Kidney epithelial cell (primary cell): ENCODE measurements around the gene FBLN5. TPM values are rescaled to one million over a fixed set of nuclear protein-coding genes. Genes with fewer than 3 reads are reported as not detected.

ENCODE experiments used
- DNase-seq: peaks from one replicate; pipeline ENCODE4 v3.0.0-alpha.2; 2010; ENCODE audit warnings: low read depth
- H3K27me3 ChIP-seq: 2 replicates; pipeline ENCODE4 v1.6.0; 2011; ENCODE audit warnings: low read length; ENCODE audit not compliant: control insufficient read depth, insufficient read depth
- H3K36me3 ChIP-seq: 2 replicates; pipeline ENCODE4 v1.5.1; 2011; ENCODE audit warnings: low read length; ENCODE audit not compliant: control insufficient read depth, insufficient read depth
- H3K4me3 ChIP-seq: 2 replicates; pipeline ENCODE4 v1.5.1; 2011; ENCODE audit warnings: low read depth, mild to moderate bottlenecking, control low read depth, low read length
- CTCF ChIP-seq: IDR thresholded peaks from 2 replicates; pipeline ENCODE4 v1.5.1; 2011; ENCODE audit warnings: mild to moderate bottlenecking, moderate library complexity, low read length, control low read depth, inconsistent platforms; ENCODE audit not compliant: insufficient read depth, poor library complexity, severe bottlenecking
- total RNA-seq: library from RNA; depleted of rRNA; stranded (reverse); fragments of >200 nt; gene quantifications from 2 replicates; pipeline ENCODE4 v1.2.3, GENCODE V29; 2015

Gene FBLN5
- total RNA-seq, 1 donor from 2014 or later: 4.8 TPM

- H3K4me3 ChIP-seq: no peak overlapping the region
- TF ChIP-seq CTCF: no peak
- no peak for DNase-seq
- no peaks in the 10 kb centered on the region for H3K36me3 ChIP-seq
- H3K27me3 ChIP-seq: no peaks in the 10 kb centered on the region
Measured at GRCh38 chr14:91897106-91897701, 50.3 kb downstream of the FBLN5 start.

DNA sequence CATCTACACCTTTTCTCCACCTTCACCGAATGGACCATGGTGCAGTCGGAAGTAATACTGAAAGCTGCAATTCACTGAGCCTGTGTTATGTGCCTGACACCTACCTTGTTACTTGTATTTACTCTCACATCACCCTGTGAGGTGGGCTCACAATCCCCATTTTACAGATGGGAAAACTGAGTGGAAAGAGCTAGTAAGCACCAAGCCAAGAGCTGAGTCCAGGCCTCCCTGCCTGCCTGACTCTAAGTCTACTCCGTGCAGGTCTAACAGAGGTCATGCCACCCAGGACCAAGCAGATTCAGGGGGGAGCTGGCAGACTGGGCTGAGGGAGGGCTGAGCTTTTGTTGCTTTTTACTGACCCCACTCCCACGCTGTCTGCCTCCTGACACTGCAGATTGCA lies 51.1 kb downstream of the FBLN5 start:
- Histone ChIP-seq H3K36me3 (no peaks in the 10 kb centered on the region), H3K27me3 (no peaks in the 10 kb centered on the region), H3K4me3 (no peak overlapping the region)
- TF ChIP-seq CTCF: no peak
- no peak for DNase-seq

DNA sequence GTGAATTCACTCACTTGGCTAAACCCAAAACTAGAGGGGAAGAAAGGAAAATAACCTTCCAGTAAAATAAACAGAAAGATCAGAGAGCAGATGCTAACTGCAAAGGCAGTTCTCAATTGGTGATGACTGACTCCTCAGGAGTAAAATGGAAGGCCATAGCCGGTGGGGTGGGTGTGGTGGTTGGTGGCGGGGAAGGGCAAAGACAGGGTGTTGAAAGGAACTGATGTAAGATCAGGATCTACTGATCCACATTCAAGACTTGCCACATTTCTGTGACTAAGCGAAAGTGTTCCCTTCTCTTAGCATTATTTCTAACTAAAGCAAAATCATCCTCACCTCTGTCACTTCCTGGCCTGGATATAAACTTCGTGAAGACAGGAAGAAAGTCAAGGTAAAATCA lies 53.8 kb downstream of the FBLN5 start:
- H3K36me3 ChIP-seq: no peaks in the 10 kb centered on the region
- H3K27me3 ChIP-seq: peaks cover 2% of the 10 kb centered on the region
- DNase-seq: no peak
- no peak for TF ChIP-seq CTCF
- H3K4me3 ChIP-seq: no peak overlapping the region

- no peak for DNase-seq
- H3K27me3 ChIP-seq: peaks cover 2% of the 10 kb centered on the region
- no peak overlapping the region for H3K4me3 ChIP-seq
- peak; percentile 68 for TF ChIP-seq CTCF
- H3K36me3 ChIP-seq: no peaks in the 10 kb centered on the region
Measured at GRCh38 chr14:91893007-91893406, 54.5 kb downstream of the FBLN5 start.

DNA sequence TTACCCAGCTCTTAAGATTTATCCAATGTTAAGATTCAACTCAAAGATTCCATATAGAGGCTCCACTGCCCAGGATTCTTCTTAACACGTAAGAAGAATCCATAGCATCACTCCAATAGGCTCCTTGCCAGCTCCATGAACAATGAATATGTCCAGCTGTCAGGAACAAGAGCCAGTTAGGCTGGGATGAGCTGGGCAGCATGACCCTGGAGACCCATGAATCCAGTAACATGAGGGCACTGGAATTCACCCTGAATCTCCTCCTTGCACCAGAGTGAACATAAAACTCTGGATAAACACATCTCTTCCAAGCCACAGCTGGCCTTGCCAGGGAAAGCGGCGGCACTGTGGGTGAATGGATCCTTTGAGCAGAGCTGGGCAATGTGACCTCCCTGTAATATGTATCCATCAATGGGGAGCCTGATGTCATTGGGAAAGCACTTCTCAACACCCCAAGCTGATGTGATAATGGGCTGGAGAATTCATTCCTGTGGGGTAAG lies 55.7 kb downstream of the FBLN5 start:
- Histone ChIP-seq H3K4me3 (no peak overlapping the region), H3K36me3 (no peaks in the 10 kb centered on the region), H3K27me3 (peaks cover 2% of the 10 kb centered on the region)
- DNase-seq: no peak
- no peak for TF ChIP-seq CTCF

- H3K4me3 ChIP-seq: no peak overlapping the region
- H3K27me3 ChIP-seq: peaks cover 2% of the 10 kb centered on the region
- no peaks in the 10 kb centered on the region for H3K36me3 ChIP-seq
- DNase-seq: no peak
- no peak for TF ChIP-seq CTCF
Measured at GRCh38 chr14:91891101-91891500, 56.4 kb downstream of the FBLN5 start.
